HG02981 (cell line): ENCODE data around the gene SMC6.
A peak's percentile ranks its signal among the peaks of the same experiment; 100 is the strongest.

Experiments used
- ATAC-seq: cut with Tn5 transposase; IDR thresholded peaks from one replicate; pipeline ENCODE4 v1.9.1; 2021; ENCODE audit warnings: mild to moderate bottlenecking, moderate library complexity; ENCODE audit not compliant: unreplicated experiment

The SMC6 gene

DNA sequence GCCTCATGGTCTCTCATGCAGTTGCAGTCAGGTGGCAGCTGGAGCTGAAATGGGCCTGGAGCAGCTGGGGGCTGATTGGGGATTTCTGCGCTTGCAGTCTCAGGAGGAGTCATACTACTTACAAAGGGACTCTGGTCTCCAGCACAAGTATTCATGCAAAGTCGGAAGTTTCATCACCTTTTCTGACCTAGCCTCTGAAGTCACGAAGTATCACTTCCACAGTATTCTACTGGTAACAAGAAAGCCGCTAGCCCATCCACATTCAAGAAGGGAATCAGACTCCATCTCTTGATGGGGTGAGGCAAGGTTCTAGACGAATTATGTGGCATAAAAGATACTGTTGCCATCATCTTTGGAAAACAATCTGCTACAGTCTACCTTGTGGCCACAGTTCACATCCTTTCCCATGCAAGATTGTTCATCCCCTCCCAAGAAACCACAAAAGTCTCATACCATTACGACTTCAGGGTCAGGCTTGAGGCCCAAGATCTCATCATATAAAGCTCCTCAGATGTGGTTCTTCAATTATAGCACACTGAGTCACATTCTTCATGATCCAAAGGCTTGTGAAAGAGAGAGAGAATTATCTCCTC is 95.3 kb downstream of the SMC6 start:
- ATAC-seq, result peak; percentile 77

DNA sequence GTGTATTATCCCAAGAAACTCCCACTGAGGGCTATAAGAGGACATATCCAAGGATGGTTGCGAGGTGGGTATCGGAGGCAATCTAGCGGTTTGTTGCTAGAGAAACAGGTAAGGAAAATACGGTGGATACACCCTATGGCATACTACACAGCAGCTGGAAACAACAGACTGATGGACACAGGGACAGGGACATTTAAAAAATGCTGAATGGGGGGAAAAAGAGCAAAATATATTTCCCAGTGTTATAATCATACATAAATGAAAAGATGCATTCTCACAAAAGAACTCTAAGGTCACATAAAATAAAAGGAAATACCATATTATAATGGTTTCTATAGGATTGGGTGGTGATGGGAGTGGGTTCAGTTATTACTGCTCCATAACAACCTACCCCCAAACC is 95.9 kb downstream of the SMC6 start:
- no peak for ATAC-seq

DNA sequence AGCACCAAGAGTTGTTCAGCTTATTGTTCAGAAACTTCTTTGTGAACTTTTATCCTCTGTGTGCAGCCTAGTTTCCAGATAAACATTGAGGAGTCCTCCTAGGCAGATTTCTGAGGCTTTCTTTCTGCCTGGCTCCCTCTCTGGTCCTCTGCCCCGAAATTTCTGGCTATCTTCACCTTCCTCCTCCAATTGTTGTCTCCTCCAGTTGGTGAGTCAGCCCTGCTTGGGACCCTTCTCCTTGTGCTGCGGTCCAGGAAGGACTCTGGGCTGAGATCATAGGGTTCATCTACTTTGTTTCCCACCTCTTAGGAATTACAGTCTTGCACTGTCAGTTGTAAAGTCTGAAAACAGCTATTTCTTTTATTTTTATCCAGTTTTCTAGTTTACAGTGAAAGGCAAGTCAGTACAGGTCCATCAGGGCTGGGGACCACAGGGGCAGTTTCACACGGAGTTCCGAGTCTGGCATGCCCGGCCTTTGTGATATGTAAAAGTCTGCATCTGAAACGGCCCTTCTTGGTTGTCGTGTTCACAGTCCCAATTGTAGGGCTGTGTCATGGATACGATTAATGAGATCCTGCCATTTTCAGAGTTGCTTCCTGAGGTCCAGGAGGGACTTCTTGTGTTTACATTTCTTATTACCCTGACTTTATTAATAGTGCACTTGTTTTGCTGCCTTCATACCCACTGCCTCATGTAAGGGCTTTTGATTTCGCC is 100.8 kb downstream of the SMC6 start:
- no peak for ATAC-seq

DNA sequence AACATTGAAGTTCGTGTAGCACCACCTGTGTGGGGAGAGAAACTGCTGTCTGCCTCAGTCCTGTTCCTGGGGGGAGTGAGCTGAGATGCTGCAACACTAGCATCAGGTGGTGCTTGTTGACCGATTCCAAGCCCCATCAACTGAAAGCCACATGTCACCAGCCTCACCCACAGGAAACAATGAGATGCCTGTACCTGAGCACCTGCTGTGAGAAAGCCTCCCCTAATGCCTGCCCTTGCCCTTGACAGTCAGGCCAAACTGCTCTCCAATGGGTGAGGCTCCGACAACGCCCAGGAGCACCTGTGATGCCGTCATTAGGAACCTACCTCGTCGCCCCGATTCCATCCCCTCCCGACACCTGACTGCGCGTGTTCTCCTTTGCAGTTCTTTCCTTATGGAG is 104.6 kb downstream of the SMC6 start:
- ATAC-seq, result no peak

DNA sequence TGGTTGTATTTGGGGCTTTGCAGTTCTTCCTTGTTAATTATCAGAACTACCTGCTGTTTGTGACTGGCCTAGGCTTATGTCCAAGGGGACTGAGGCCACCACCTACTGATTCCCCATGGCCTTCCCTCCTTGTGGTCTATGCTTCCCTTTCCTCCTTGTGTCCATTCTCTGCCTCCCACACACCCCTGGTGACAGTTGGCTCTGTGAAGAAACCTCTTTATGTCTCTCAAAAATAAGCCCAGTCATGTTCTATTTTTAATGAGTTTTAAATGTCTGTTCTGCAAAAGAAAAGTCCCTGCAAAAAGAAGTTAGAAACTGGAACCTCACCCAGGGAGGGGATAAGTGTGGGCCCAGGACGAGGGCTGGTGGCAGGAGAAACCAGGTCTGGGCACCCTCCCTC is 105.0 kb downstream of the SMC6 start:
- no peak for ATAC-seq

DNA sequence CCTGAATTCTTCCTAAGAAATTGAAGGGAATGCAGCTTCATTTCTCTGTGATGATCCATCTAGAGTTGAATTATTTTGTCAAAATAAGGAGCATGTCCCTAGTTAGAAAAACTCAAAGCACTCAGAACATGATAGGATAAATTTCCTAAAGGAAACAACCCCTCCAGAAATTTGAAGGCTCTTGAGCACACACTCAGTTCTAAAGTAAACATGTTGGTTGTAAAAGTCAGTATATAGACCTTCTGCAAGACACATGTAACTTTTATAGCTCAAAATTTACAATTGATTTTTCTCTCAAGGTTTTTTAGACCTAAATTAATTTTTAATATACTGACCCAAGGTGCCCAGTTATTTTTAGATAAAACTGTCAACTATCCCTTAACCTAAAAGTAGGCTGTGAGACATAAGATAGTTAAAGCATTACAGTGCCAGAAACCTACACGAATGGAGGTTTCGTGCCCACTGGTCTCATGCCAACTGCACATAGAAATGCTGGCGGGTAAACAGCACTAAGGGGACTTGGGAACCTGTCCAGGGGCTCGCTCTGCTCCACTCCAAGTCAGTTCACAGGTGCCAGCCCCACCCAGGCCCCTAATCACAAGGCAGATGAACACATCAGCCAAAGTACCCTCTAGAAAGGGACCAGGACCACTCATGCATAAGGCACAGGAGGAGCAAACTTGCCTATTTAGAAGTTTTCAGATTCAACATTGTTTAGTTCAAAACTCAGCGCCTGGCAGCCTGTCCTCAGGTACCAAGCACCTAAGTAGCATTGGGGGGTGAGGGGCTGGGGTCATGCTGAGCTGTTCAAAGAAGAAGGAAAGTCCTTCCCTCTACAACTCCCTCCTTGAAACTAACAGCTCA is 106.5 kb downstream of the SMC6 start:
- ATAC-seq, result no peak

DNA sequence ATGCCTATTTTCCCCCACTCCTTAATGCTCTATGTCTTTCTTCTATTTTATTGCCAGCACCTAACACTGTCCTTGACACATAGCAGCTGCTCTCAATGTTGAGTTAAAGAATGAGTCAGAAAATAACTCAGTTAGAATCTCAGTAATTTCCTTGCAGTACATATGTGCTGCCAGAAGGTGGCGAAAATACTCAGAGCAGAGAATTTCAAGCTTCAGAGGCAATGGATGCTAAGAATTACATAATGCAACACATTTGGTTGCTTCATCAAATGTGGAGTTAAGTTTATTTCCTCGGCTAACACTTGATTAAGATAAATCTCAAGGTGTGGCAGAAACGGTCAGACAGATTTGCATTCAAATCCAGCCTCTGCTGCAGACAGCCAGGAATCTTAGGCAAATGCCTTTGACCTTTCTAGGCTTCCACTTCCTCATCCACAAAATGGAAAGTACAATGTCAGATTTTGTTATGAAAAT is 107.5 kb downstream of the SMC6 start:
- ATAC-seq, result peak; percentile 87

DNA sequence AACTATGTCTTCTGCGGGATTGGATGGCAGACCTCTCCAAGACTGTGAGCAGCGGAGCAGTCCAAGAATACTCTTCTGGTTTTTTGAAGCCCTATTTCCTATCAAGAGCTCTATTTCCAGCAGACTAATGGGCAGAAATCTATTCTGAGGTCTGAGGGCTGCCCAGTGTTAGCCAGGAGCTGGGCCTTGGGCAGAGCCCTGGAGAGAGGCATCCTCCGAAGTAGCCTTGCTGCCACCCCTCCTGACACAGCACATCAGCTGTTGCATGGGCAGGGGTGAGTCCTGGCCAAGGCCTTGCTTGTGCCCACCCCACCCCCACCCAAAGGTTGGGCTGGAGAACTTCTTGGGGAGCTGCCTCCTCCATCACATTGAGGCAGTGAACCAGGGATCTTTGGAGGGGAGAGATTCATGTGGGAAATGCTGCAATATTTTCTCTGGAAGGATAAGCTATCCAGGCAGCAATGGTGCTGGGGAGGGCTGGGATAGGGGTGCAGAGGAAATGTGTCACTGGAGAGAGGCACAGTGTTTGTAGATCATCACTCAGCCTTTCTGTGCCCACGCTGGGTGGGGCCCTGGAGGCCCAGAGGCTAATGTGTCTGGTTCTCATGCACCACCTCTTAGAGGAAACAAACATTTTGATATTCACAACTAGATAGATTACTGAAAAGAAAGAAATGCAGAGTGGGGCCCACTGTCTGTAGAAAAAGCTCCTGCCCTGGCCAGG is 108.5 kb downstream of the SMC6 start:
- ATAC-seq, result no peak

DNA sequence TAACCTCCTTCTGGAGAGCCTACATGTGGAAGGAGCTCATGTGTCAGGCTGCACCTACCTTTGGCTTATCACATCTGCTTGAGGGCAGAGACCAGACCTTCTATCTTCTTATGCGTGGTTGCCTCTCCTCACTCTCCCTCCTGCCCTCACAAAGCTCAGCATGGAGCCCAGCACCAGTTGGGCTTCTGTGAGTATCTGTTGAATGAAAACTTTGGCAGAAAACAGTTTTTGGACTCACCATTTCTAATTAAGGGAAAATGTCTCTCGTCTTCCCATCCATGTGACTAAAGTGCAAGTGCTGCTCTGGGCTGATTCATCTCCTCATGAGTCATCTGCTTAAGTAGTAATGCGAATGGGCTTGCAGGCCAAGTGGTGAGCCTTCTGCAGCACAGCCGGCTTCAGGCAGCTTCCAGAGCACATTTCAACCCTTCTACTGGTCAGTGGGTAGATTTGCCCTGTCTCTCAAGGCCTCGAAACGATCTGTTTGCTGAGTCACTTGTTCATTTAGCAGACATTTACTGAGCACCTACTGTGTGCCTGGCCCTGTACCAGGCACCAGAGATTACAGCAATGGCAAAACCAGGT is 110.5 kb downstream of the SMC6 start:
- ATAC-seq, result no peak

DNA sequence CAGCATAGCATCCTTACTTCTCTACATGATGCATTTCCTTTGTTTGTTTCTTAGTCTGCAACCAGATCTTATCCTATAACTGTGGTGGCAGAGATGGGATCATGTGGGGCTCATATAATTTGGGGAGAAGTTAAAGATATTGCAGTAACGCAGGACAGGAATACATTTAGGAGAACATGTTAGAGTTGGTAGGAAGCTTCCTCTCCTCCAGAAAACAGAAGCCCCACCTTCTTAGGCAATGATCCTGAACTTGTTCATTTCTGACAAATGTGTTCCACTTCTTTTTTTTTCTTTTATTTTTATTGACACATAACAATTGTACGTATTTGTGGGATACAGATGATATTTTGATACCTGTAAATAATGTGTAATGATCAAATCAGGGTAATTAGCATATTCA is 113.2 kb downstream of the SMC6 start:
- ATAC-seq, result no peak

DNA sequence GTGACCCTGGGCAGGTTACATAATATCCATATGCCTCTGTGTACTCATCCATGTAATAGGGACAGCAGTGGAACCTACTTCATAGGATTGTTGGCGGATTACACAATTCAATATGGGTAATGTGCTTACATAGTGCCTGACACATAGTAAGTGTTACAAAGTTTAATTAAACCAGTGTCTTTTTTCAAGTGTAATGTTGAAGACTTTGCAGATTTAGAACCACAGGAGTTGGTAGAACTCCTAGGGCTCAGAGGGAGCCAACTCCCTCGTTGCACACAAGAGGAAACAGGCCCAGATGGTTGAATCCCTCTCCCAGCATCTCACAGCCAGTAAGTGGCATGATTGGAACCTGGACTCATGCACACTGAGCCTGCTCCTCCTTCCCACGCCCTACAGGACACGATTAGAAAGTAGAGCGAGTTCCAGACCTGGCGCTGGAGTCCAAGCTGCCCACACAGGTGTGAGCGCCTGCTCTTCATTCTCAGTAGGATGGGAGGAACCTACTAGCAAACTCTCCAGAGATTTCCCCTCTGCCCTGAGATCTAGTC is 115.3 kb downstream of the SMC6 start:
- ATAC-seq, result no peak

DNA sequence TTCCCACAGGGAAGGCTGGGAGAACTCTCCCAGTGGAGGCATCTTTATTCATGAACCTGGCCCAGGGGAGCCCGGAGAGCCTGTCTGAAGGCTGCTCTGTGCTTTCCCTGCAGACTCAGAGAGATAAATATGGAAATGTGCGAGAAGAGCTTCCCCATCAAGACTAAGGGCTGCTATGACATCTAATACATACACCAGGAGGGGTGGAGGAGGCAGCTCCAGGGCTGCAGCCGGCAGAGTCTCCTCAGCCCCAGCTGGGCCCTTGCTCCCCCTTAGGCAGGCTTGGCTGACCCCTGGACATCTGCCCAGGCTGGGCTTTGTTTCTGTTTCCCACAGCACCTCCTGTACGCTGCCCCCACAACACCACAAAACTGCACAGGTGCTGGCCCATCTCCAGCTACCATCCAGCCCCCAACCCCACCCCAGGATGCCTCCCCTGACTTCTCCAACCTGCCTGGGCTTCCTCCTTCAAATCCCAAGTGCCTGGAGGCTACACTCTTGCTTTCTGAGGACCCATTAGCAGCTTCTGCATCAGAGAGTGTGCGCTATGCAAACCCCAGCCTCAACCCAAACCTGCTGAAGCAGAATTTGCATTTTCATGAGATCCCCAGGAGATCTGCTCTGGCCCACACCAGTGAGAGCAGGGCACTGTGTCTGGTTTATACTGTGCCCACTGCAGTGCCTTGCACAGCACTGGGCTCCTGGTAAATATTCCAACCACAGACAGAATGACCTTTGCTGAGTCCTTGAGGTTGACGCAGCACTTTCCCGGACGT is 116.3 kb downstream of the SMC6 start:
- no peak for ATAC-seq

DNA sequence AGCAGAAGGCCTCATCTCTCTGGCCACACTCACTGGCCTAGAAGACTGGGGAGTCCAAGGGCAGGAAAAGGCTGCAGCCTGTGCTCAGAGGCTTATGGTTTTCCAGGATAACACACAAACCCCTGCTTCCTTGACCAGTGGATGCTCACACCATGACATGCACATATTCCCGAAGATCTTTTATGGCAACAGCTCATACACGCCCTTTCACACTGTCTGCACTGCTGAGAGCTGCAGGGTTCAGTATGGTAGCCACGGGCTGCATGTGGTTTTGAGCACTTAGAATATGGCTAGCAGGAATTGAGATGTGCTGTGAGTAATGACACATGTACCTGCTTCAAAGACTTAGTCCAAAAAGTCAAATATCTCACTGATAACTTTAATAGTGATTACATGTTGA is 117.4 kb downstream of the SMC6 start:
- no peak for ATAC-seq

DNA sequence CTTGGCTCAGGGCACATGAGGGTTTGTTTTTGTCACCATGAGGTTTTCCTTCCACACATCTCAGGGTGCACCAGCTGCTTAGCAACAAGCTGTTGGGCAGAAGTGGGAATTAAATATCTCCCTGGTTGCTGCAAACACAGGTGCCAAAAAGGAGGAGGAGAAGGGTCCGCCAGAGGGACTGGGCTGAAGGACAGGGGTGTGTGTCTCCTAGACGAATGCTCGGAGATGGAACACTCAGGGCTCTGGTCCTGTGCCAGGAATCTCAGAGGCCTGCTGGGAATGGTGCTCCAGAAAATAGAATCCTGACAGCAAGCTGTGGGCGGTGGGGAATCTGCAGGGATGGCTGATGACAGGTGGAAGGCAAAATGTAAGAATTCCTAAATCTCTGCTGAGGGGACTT is 118.6 kb downstream of the SMC6 start:
- ATAC-seq, result no peak

DNA sequence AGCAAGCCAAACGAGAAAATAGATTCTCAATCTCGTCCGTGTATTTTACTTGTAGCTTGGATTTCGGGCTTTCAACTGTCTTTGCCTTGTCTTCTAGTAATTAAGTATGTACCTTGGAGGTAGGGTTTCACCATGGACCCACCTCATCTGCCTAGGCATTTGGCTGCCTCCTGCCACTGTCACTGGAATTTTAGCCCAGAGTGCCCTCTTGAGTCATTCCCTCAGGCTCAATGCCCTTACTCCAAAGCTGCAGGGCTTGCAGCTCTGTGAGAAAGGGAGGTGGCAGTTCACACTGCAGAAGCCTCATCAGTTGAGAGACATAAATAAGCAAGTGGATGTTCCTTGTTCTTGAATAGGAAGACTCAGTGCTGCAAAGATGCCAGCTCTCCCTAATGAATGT is 123.5 kb downstream of the SMC6 start:
- ATAC-seq, result no peak

DNA sequence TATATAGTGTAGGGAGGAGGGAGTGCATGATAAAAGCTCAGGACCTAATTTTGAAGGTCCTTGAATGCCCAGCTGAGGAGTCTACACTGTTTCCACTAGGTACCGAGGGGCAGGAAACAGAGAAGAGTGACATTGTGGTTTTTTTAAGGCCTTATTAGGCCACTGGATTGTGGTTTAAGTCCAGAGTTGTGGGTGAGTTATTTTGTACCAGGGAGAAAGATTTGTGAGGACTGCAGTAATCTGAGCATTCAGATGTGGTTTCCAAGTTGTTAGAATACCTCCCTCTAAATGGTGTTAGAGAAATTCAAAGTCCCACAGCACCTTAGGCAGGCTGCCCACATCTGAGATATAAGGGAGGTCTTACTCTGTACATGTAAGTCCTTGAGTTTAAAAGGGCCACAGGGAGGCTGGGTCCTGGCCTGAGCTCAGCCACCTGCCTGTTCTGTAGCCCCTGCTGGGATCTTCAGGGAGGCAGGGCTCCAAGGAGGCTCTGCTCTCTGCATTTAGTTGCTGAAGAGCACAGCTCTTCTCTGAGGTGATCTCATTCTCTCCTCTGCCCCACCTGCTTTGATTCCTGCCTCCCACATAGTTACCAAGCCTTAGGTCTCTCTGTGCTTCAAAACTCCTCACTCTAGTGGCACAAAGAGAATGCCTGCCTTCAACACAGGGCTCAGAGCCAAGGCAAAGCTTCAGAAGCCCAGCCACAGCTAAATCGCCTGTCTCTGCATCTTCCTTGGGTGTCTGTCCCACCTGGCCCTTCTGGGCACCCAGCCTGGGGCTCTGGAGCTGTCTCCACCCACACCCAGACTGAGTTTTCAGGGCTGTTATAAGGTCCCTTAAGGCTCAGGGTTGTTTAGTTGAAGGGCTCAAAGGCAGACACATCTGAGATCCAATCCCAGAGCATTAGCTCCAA is 125.0 kb downstream of the SMC6 start:
- ATAC-seq, result peak; percentile 44

DNA sequence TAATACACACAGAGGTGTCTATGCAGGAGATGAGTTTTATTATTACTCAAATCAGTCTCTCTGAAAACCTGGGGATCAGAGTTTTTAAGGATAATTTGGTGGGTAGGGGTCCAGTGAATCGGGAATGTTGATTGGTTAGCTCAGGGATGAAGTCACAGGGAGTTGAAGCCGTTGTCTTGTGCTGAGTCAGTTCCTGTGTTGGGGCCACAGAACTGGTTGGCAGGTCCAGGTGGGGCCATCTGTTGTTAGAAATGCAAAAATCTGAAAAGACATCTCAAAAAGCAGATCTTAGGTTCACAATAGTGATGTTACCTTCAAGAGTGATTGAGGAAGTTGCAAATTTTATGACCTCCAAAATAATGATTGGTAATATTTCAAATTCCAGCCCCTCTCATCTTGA is 126.2 kb downstream of the SMC6 start:
- no peak for ATAC-seq

DNA sequence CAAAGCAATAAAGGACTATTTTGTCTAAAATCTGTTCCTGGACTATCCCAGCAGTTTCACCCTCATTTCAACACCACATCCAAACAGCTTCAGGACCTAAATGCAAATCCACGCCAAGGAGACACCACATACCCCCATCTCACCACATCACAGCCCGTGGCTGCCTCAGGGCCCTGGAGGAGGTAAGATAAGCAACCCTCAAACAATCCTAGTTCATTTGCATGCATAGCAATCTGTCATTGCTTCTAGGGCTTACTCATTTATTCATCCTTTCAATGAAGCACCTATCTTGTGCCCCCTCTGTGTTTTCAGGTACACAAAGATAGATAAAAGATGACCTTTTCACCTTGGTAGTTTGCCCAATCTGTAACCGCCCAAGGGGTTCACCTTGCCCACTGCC is 126.6 kb downstream of the SMC6 start:
- no peak for ATAC-seq

DNA sequence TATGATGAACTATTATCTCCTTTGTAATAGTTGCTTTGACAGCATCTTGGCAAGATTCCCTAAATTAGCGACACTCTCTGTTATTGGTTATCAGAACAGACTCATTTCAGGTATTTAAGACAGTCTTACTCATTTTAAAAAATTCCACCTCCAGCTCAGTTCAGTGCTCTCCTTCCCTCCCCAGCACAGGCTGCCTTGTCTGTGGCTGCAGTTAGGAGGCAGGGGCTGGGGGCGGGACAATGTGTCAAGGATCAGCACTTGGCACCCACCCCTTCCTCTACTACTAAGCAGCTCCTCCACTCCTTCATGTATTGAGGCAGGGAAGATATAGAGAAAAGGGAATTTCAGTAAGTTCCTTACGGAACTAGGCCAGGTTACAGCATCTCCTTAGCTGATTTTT is 128.2 kb downstream of the SMC6 start:
- ATAC-seq, result no peak
